ENCODE results near the gene P2RX2. TPM values are rescaled to one million over a fixed set of nuclear protein-coding genes. Genes with fewer than 3 reads are reported as not detected.

P2RX2 gene
- total and polyA plus RNA-seq, 2 experiments from 2014 or later, result 1.1 to 1.7 TPM

DNA sequence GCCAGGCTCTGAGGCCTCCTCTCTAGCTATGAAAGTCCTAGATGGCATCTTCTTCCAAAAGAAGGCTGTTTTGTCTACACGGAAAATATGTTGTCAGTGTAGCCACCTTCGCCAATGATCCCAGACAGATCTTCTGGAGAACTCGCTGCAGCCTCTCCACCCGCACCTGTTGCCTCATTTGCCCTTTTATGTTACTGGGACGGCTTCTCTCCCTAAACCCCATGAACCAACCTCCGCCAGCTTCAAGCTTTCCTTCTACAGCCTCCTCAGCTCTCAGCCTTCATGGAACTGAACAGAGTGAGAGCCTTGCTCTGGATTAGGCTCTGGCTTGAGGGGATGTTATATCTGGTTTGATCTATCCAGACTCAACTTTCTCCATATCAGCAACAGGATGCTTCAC, 10.8 kb downstream of the P2RX2 start:
- TF ChIP-seq STAT1 (IDR thresholded peaks at IDR 0.05; ENCODE audit: unreplicated experiment), result no peak
- TF ChIP-seq EZH2 (IDR thresholded peaks at IDR 0.05; ENCODE audit: low read depth, unreplicated experiment), result no peak
- no peak for TF ChIP-seq JUNB (IDR thresholded peaks at IDR 0.05; ENCODE audit: unreplicated experiment)
- TF ChIP-seq, protein P1, sequence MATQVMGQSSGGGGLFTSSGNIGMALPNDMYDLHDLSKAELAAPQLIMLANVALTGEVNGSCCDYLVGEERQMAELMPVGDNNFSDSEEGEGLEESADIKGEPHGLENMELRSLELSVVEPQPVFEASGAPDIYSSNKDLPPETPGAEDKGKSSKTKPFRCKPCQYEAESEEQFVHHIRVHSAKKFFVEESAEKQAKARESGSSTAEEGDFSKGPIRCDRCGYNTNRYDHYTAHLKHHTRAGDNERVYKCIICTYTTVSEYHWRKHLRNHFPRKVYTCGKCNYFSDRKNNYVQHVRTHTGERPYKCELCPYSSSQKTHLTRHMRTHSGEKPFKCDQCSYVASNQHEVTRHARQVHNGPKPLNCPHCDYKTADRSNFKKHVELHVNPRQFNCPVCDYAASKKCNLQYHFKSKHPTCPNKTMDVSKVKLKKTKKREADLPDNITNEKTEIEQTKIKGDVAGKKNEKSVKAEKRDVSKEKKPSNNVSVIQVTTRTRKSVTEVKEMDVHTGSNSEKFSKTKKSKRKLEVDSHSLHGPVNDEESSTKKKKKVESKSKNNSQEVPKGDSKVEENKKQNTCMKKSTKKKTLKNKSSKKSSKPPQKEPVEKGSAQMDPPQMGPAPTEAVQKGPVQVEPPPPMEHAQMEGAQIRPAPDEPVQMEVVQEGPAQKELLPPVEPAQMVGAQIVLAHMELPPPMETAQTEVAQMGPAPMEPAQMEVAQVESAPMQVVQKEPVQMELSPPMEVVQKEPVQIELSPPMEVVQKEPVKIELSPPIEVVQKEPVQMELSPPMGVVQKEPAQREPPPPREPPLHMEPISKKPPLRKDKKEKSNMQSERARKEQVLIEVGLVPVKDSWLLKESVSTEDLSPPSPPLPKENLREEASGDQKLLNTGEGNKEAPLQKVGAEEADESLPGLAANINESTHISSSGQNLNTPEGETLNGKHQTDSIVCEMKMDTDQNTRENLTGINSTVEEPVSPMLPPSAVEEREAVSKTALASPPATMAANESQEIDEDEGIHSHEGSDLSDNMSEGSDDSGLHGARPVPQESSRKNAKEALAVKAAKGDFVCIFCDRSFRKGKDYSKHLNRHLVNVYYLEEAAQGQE (IDR thresholded peaks at IDR 0.05; ENCODE audit: unreplicated experiment), result no peak
- no peak for TF ChIP-seq ZNF331 (CRISPR knock-in tag; IDR thresholded peaks at IDR 0.05; ENCODE audit: low read depth)
- TF ChIP-seq POLR2AphosphoS5 (IDR thresholded peaks at IDR 0.05; ENCODE audit: low read depth), result no peak
- no peak for TF ChIP-seq NANOG (IDR thresholded peaks at IDR 0.05; ENCODE audit: borderline replicate concordance)
- TF ChIP-seq, protein P2, sequence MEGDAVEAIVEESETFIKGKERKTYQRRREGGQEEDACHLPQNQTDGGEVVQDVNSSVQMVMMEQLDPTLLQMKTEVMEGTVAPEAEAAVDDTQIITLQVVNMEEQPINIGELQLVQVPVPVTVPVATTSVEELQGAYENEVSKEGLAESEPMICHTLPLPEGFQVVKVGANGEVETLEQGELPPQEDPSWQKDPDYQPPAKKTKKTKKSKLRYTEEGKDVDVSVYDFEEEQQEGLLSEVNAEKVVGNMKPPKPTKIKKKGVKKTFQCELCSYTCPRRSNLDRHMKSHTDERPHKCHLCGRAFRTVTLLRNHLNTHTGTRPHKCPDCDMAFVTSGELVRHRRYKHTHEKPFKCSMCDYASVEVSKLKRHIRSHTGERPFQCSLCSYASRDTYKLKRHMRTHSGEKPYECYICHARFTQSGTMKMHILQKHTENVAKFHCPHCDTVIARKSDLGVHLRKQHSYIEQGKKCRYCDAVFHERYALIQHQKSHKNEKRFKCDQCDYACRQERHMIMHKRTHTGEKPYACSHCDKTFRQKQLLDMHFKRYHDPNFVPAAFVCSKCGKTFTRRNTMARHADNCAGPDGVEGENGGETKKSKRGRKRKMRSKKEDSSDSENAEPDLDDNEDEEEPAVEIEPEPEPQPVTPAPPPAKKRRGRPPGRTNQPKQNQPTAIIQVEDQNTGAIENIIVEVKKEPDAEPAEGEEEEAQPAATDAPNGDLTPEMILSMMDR (conservative IDR thresholded peaks at IDR 0.05; ENCODE audit: low read depth in 2 of 2), result no peak
- no peak for TF ChIP-seq EZH2phosphoT487 (IDR thresholded peaks at IDR 0.05; ENCODE audit: unreplicated experiment)
- TF ChIP-seq CREB1 (CRISPR knock-in tag; IDR thresholded peaks at IDR 0.05; ENCODE audit: low read depth), result no peak
- TF ChIP-seq ZNF114 (CRISPR knock-in tag; IDR thresholded peaks at IDR 0.05), result no peak
- TF ChIP-seq, protein P3, sequence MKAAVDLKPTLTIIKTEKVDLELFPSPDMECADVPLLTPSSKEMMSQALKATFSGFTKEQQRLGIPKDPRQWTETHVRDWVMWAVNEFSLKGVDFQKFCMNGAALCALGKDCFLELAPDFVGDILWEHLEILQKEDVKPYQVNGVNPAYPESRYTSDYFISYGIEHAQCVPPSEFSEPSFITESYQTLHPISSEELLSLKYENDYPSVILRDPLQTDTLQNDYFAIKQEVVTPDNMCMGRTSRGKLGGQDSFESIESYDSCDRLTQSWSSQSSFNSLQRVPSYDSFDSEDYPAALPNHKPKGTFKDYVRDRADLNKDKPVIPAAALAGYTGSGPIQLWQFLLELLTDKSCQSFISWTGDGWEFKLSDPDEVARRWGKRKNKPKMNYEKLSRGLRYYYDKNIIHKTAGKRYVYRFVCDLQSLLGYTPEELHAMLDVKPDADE (IDR thresholded peaks at IDR 0.05), result no peak
- TF ChIP-seq, protein P4, sequence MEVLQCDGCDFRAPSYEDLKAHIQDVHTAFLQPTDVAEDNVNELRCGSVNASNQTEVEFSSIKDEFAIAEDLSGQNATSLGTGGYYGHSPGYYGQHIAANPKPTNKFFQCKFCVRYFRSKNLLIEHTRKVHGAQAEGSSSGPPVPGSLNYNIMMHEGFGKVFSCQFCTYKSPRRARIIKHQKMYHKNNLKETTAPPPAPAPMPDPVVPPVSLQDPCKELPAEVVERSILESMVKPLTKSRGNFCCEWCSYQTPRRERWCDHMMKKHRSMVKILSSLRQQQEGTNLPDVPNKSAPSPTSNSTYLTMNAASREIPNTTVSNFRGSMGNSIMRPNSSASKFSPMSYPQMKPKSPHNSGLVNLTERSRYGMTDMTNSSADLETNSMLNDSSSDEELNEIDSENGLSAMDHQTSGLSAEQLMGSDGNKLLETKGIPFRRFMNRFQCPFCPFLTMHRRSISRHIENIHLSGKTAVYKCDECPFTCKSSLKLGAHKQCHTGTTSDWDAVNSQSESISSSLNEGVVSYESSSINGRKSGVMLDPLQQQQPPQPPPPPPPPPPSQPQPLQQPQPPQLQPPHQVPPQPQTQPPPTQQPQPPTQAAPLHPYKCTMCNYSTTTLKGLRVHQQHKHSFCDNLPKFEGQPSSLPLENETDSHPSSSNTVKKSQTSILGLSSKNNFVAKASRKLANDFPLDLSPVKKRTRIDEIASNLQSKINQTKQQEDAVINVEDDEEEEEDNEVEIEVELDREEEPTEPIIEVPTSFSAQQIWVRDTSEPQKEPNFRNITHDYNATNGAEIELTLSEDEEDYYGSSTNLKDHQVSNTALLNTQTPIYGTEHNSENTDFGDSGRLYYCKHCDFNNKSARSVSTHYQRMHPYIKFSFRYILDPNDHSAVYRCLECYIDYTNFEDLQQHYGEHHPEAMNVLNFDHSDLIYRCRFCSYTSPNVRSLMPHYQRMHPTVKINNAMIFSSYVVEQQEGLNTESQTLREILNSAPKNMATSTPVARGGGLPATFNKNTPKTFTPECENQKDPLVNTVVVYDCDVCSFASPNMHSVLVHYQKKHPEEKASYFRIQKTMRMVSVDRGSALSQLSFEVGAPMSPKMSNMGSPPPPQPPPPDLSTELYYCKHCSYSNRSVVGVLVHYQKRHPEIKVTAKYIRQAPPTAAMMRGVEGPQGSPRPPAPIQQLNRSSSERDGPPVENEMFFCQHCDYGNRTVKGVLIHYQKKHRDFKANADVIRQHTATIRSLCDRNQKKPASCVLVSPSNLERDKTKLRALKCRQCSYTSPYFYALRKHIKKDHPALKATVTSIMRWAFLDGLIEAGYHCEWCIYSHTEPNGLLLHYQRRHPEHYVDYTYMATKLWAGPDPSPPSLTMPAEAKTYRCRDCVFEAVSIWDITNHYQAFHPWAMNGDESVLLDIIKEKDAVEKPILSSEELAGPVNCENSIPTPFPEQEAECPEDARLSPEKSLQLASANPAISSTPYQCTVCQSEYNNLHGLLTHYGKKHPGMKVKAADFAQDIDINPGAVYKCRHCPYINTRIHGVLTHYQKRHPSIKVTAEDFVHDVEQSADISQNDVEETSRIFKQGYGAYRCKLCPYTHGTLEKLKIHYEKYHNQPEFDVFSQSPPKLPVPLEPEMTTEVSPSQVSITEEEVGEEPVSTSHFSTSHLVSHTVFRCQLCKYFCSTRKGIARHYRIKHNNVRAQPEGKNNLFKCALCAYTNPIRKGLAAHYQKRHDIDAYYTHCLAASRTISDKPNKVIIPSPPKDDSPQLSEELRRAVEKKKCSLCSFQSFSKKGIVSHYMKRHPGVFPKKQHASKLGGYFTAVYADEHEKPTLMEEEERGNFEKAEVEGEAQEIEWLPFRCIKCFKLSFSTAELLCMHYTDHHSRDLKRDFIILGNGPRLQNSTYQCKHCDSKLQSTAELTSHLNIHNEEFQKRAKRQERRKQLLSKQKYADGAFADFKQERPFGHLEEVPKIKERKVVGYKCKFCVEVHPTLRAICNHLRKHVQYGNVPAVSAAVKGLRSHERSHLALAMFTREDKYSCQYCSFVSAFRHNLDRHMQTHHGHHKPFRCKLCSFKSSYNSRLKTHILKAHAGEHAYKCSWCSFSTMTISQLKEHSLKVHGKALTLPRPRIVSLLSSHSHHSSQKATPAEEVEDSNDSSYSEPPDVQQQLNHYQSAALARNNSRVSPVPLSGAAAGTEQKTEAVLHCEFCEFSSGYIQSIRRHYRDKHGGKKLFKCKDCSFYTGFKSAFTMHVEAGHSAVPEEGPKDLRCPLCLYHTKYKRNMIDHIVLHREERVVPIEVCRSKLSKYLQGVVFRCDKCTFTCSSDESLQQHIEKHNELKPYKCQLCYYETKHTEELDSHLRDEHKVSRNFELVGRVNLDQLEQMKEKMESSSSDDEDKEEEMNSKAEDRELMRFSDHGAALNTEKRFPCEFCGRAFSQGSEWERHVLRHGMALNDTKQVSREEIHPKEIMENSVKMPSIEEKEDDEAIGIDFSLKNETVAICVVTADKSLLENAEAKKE (CRISPR knock-in tag; IDR thresholded peaks at IDR 0.05), result no peak
- H2AFZ ChIP-seq, result no peak overlapping the region
- H3K9me3 Mint-ChIP-seq, result no peaks in the 10 kb centered on the region; the same call in 2 of the 3 replicates
- no peaks in the 10 kb centered on the region for H3K79me2 ChIP-seq (replicated peaks; ENCODE audit: insufficient read depth)
- H3K27ac Mint-ChIP-seq, result no peak overlapping the region
- H3K4me1 ChIP-seq (ENCODE audit: insufficient read depth), result no peaks in the 10 kb centered on the region
- H3K9me2 ChIP-seq (ENCODE audit: insufficient read depth), result no peaks in the 10 kb centered on the region
- no peaks in the 10 kb centered on the region for H3K27me3 ChIP-seq (ENCODE audit: insufficient read depth)
- no peak overlapping the region for H3K4me3 ChIP-seq
- H3K4me2 ChIP-seq, result no peak overlapping the region
- H3K27me3 Mint-ChIP-seq (ENCODE audit: insufficient read depth, low read depth, poor library complexity), result peaks cover 8% of the 10 kb centered on the region
- ATAC-seq, result no peak
- peaks cover 80% of the 10 kb centered on the region for H3K36me3 Mint-ChIP-seq (ENCODE audit: low read depth)
- H3K27ac ChIP-seq (ENCODE audit: low read depth), result no peak overlapping the region
- no peak for DNase-seq (ENCODE audit: low spot score)
- peaks cover 34% of the 10 kb centered on the region for H3K36me3 ChIP-seq (ENCODE audit: insufficient read depth)
- H4K20me1 ChIP-seq (replicated peaks; ENCODE audit: insufficient read depth), result peaks cover 10% of the 10 kb centered on the region; the same call in 1 of the 2 replicates
- H3K4me3 Mint-ChIP-seq, result no peak overlapping the region
- no peaks in the 10 kb centered on the region for H3K4me1 Mint-ChIP-seq
- H3F3A ChIP-seq (replicated peaks; ENCODE audit: low read depth), result 0 out of 2 replicates have a peak, but pooled peaks cover 6% of the 10 kb centered on the region
